Liver (tissue), 9 donors: ENCODE data around the gene SGMS1. TPM values are rescaled to one million over a fixed set of nuclear protein-coding genes. Genes with fewer than 3 reads are reported as not detected.
A peak's percentile ranks its signal among the peaks of the same experiment; 100 is the strongest.

Experiments
- DNase-seq: peaks from one replicate; pipeline ENCODE4 v3.0.0-alpha.2; 2017; ENCODE audit warnings: low spot score
- H3K27ac ChIP-seq, 2 donors: one replicate each; pipeline ENCODE4 v1.7.0; 2013; ENCODE audit warnings: inconsistent platforms in 2 of 2, low read length in 2 of 2, control low read depth in 1 of 2, low read depth in 1 of 2, mild to moderate bottlenecking in 1 of 2
- H3K27me3 ChIP-seq, 4 donors: one replicate each; pipeline versions ENCODE4 v1.6.1 to v1.7.0; 2013; ENCODE audit warnings: low read length in 3 of 4, inconsistent platforms in 1 of 4, mild to moderate bottlenecking in 1 of 4, moderate library complexity in 1 of 4; ENCODE audit not compliant: control insufficient read depth in 4 of 4, insufficient read depth in 4 of 4
- H3K36me3 ChIP-seq, 4 donors: one replicate each; pipeline versions ENCODE4 v1.6.1 to v1.7.0; 2013; ENCODE audit warnings: low read length in 3 of 4, mild to moderate bottlenecking in 3 of 4, low read depth in 1 of 4, moderate library complexity in 1 of 4; ENCODE audit not compliant: control insufficient read depth in 4 of 4, insufficient read depth in 3 of 4
- H3K4me1 ChIP-seq, 4 donors: one replicate each; pipeline versions ENCODE4 v1.6.1 to v1.7.0; 2013; ENCODE audit warnings: low read length in 3 of 4, mild to moderate bottlenecking in 3 of 4, moderate library complexity in 1 of 4; ENCODE audit not compliant: control insufficient read depth in 4 of 4, insufficient read depth in 4 of 4
- H3K4me3 ChIP-seq, 3 donors: one replicate each; pipeline versions ENCODE4 v1.6.1 to v1.7.0; 2013; ENCODE audit warnings: low read length in 3 of 3, control low read depth in 1 of 3, low read depth in 1 of 3, mild to moderate bottlenecking in 1 of 3
- H3K9ac ChIP-seq, 2 donors: one replicate each; pipeline ENCODE4 v1.7.0; 2013; ENCODE audit warnings: low read length in 2 of 2, mild to moderate bottlenecking in 2 of 2, moderate library complexity in 2 of 2, control low read depth in 1 of 2, low read depth in 1 of 2
- H3K9me3 ChIP-seq, 4 donors: one replicate each; pipeline versions ENCODE4 v1.6.1 to v1.7.0; 2013; ENCODE audit warnings: low read length in 3 of 4; ENCODE audit not compliant: control insufficient read depth in 4 of 4
- ATF3 ChIP-seq: IDR thresholded peaks from 2 replicates; pipeline ENCODE4 v1.6.1; 2016; ENCODE audit warnings: antibody characterized with exemption
- CTCF ChIP-seq: fragments of 150-350 bp; IDR thresholded peaks from 2 replicates; pipeline ENCODE4 v1.5.1; 2017; ENCODE audit warnings: improper control_type of control experiment, low read depth, low read length; ENCODE audit not compliant: missing input control
- EGR1 ChIP-seq, 2 donors: IDR thresholded peaks; 2 replicates each; pipeline ENCODE4 v1.6.1; 2016 to 2018; ENCODE audit warnings: antibody characterized with exemption in 2 of 2, low read depth in 2 of 2
- FOXA1 ChIP-seq: IDR thresholded peaks from 2 replicates; pipeline ENCODE4 v1.6.1; 2016; ENCODE audit warnings: antibody characterized with exemption
- FOXA2 ChIP-seq: IDR thresholded peaks from 2 replicates; pipeline ENCODE4 v1.6.1; 2016; ENCODE audit warnings: antibody characterized with exemption
- GABPA ChIP-seq, 2 donors: IDR thresholded peaks in 1 of 2; conservative IDR thresholded peaks in 1 of 2; 2 replicates each; pipeline ENCODE4 v1.6.1; 2016; ENCODE audit warnings: antibody characterized with exemption in 2 of 2, mild to moderate bottlenecking in 1 of 2, moderate library complexity in 1 of 2
- HNF4A ChIP-seq, 2 donors: conservative IDR thresholded peaks; 2 replicates each; pipeline ENCODE4 v1.6.1; 2016; ENCODE audit warnings: antibody characterized with exemption in 2 of 2, mild to moderate bottlenecking in 2 of 2
- HNF4G ChIP-seq: IDR thresholded peaks from 2 replicates; pipeline ENCODE4 v1.6.1; 2016; ENCODE audit warnings: antibody characterized with exemption
- JUND ChIP-seq, 2 donors: IDR thresholded peaks; 2 replicates each; pipeline ENCODE4 v1.6.1; 2016; ENCODE audit warnings: antibody characterized with exemption in 2 of 2
- MAX ChIP-seq: IDR thresholded peaks from 2 replicates; pipeline ENCODE4 v1.6.1; 2016; ENCODE audit warnings: antibody characterized with exemption
- NR2F2 ChIP-seq: IDR thresholded peaks from 2 replicates; pipeline ENCODE4 v1.6.1; 2016; ENCODE audit warnings: antibody characterized with exemption
- RAD21 ChIP-seq, 2 donors: IDR thresholded peaks; 2 replicates each; pipeline ENCODE4 v1.6.1; 2016; ENCODE audit warnings: antibody characterized with exemption in 2 of 2, mild to moderate bottlenecking in 2 of 2
- REST ChIP-seq: IDR thresholded peaks from 2 replicates; pipeline ENCODE4 v1.6.1; 2016; ENCODE audit warnings: antibody characterized with exemption, mild to moderate bottlenecking
- RXRA ChIP-seq, 2 donors: IDR thresholded peaks; 2 replicates each; pipeline ENCODE4 v1.6.1; 2017 to 2018; ENCODE audit warnings: antibody characterized with exemption in 2 of 2, mild to moderate bottlenecking in 1 of 2
- SP1 ChIP-seq: IDR thresholded peaks from 2 replicates; pipeline ENCODE4 v1.6.1; 2018; ENCODE audit warnings: antibody characterized with exemption, mild to moderate bottlenecking
- YY1 ChIP-seq: IDR thresholded peaks from 2 replicates; pipeline ENCODE4 v1.6.1; 2016; ENCODE audit warnings: antibody characterized with exemption, mild to moderate bottlenecking
- ZBTB33 ChIP-seq: IDR thresholded peaks from 2 replicates; pipeline ENCODE4 v1.6.1; 2016; ENCODE audit warnings: antibody characterized with exemption
- WGBS: extraction: QIAGEN DNeasy Blood & Tissue Kit; methylation state at CpG from one replicate; pipeline ENCODE4 v1.1.7; 2013; 5-methylcytosine and 5-hydroxymethylcytosine counted together
- polyA plus RNA-seq, 2 donors: library from polyadenylated mRNA; stranded (reverse) in 1 of 2; unstranded in 1 of 2; fragments of 200-250 nt in 1 of 2; fragments of >200 nt in 1 of 2; fragmentation: Nextera tagmentation in 1 of 2; extraction: Ambion mirVana in 1 of 2; gene quantifications; one replicate each; pipeline versions ENCODE4 v1.2.1 to v1.2.3, GENCODE V29; 2013 to 2015
- total RNA-seq, 2 donors: library from RNA; depleted of rRNA; stranded (reverse); fragments of >200 nt; gene quantifications; one replicate each; pipeline ENCODE4 v1.2.3, GENCODE V29; 2014
- donor health status: healthy.
- donor health status: healthy.
- donor health status: healthy.
- donor health status: healthy.
- donor health status: healthy.

Gene SGMS1
- total and polyA plus RNA-seq, 4 donors, result 6.8 to 98.2 (median 21.1) TPM

- Histone ChIP-seq H3K27me3 (no peaks in the 10 kb centered on the region), H3K9me3 (no peaks in the 10 kb centered on the region), H3K9ac (no peak overlapping the region), H3K4me3 (no peak overlapping the region), H3K27ac (peak overlapping the region; percentile 51), H3K36me3 (no peaks in the 10 kb centered on the region), H3K4me1 (peaks cover 11 to 43% (median 25%) of the 10 kb centered on the region in 4 donors)
- WGBS, result 32% methylated on average over 2 of the region's 2 CpGs
- peak; percentile 46 for TF ChIP-seq FOXA2
- no peak for TF ChIP-seq SP1
- peak; percentile 19 for TF ChIP-seq YY1
- TF ChIP-seq HNF4A (conservative IDR thresholded peaks at IDR 0.05), result peak; percentile 13 to 36
- TF ChIP-seq MAX, result peak; percentile 55
- TF ChIP-seq NR2F2, result no peak
- TF ChIP-seq RXRA (IDR thresholded peaks at IDR 0.05), result peak; percentile 15 to 34
- peak in 1 of 2 donors; percentile 20 for TF ChIP-seq RAD21 (IDR thresholded peaks at IDR 0.05)
- peak; percentile 53 for TF ChIP-seq ATF3
- TF ChIP-seq JUND (IDR thresholded peaks at IDR 0.05), result peak in 1 of 2 donors; percentile 20
- no peak for DNase-seq
Measured at GRCh38 chr10:50385624-50386023, 238.1 kb downstream of the SGMS1 start.

- H3K27me3 ChIP-seq, result no peaks in the 10 kb centered on the region
- H3K4me1 ChIP-seq, result peaks cover 9 to 43% (median 19%) of the 10 kb centered on the region in 4 donors
- no peak overlapping the region for H3K9ac ChIP-seq
- TF ChIP-seq YY1 (no peak), FOXA1 (no peak), FOXA2 (no peak), HNF4G (no peak), MAX (no peak), RAD21 (IDR thresholded peaks at IDR 0.05) (no peak), ATF3 (no peak), EGR1 (IDR thresholded peaks at IDR 0.05; ENCODE audit: low read depth in 2 of 2) (no peak), SP1 (no peak), JUND (IDR thresholded peaks at IDR 0.05) (no peak), REST (no peak), ZBTB33 (no peak), GABPA (IDR thresholded peaks at IDR 0.05 in 1 of 2, conservative IDR thresholded peaks at IDR 0.05 in 1 of 2) (no peak), CTCF (no peak), RXRA (IDR thresholded peaks at IDR 0.05) (no peak), NR2F2 (no peak)
- 89% methylated on average over 2 of the region's 2 CpGs for WGBS
- no peak overlapping the region for H3K4me3 ChIP-seq
- no peaks in the 10 kb centered on the region for H3K36me3 ChIP-seq
- H3K27ac ChIP-seq, result peak overlapping the region in 1 of 2 donors; percentile 51
- DNase-seq, result no peak
- no peaks in the 10 kb centered on the region for H3K9me3 ChIP-seq
Measured at GRCh38 chr10:50384898-50385297, 238.9 kb downstream of the SGMS1 start.
